GM18519 (cell line): ENCODE measurements around the gene TRRAP.

Experiments
- ATAC-seq: cut with Tn5 transposase; IDR thresholded peaks from one replicate; pipeline ENCODE4 v1.9.1; 2021; ENCODE audit warnings: mild to moderate bottlenecking, moderate library complexity; ENCODE audit not compliant: unreplicated experiment, low FRiP score

The TRRAP gene

DNA sequence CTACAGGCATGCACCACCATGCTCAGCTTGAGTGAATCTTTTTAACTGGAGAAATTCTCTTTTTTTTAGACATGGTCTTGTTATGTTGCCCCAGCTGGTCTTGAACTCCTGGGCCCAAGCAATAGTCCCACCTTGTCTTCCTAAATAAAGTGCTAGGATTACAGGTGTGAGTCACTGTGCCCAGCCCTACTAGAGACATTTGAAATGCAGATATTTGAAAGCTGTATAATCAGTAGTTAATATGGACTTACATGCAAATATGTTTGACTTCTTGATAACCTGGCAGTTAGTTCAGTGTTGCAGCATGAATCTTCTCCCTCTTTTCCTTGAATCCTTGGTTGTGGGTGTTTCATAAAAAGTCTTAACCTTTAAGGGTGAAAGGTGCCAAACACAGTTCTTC, 8.7 kb downstream of the TRRAP start:
- ATAC-seq: no peak

DNA sequence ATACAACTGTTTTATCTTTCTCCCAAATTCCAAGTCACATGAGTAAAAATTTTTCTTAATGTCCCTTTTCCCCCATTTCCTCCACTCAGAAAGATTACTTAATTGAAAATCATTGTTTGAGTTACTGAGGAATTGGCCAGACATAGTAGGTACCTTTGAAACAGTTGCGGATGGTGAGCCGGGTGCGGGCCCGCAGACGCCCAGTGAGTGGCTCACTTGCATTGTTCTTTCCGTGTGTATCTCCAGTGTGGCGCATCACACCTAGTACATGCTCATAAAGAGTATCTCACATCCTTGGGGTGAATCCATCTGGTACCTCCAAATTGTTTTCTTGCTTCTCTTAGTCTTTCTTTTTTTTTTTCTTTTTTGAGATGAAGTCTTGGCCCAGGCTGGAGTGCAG, 14.3 kb downstream of the TRRAP start:
- ATAC-seq: no peak

DNA sequence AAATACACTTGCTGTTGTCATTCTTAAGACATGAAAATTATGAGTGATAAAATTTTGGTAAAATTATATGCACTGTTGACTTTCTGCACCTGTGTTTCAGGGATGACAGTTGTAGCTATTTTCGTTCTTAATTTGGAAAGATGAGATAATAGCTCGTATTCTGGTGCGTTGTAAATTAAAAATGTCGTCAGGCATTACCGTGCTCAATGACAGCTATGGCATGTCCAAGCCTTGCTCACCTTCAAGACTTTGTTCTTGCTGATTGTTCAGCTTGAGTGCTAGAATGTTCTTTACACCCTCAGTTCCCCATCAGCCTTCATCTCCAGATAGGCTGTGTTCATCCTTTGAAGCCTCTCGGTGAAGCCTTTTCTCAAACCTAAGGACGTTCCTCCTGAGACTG, 21.5 kb downstream of the TRRAP start:
- no peak for ATAC-seq

GRCh38 chr7:98900815-98901214, 22.5 kb downstream of the TRRAP start:
- no peak for ATAC-seq

DNA sequence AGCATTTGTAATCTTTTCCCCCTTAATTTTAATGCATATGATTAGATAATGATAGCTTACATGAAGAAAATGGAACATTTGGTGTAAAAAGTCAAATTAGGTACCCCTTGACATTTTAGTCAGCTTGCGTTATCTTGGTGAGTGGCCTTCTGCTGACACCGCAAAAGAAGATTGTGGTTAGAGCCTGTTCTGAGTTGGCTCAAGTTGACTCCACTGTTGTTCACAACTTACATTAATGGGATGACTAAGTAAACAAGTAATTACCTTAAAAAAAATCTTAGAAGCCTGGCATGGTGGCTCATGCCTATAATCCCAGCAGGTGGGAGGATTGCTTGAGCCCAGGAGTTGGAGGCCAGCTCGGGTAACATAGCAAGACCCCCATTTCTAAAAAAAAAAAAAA, 24.2 kb downstream of the TRRAP start:
- no peak for ATAC-seq

GRCh38 chr7:98903246-98903645, 24.9 kb downstream of the TRRAP start:
- ATAC-seq: no peak

DNA sequence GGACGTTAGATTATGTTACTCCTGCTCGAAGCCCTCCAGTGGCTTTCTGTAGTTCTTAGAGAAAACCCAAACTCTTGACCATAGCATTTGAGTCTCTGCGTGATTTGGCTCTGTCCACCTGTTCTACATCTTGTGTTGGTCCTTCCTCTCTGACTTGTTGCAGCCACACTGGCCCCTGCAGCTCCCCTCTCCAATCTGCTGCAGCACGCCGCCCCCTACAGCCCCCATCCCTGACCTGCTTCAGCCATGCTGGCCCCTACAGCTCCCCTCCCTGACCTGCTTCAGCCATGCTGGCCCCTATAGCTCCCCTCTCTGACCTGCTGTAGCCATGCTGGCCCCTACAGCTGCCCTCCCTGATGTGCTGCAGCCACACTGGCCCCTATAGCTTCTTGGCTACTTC, 29.2 kb downstream of the TRRAP start:
- no peak for ATAC-seq

- ATAC-seq: no peak
Measured at GRCh38 chr7:98908585-98908984, 30.3 kb downstream of the TRRAP start.

- no peak for ATAC-seq
Measured at GRCh38 chr7:98909487-98909886, 31.2 kb downstream of the TRRAP start.

DNA sequence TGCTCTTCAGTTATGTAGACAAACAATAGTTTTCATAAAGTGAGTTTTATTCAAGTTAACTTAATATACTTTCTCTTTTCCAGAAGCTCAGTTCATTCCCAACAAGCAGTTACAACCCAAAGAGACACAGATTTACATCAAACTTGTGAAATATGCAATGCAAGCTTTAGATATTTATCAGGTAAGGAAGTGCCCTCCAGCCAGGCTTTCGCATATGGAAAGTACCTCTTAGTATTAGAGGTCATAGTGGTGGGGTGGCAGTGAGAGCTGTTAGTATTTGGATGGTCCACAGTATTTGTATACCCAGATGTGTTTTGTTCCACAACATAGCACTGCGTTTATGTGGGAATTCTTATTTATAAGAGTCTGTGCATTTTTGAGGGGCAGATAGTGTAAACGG, 32.1 kb downstream of the TRRAP start:
- ATAC-seq: no peak

- no peak for ATAC-seq
Measured at GRCh38 chr7:98911916-98912315, 33.6 kb downstream of the TRRAP start.

DNA sequence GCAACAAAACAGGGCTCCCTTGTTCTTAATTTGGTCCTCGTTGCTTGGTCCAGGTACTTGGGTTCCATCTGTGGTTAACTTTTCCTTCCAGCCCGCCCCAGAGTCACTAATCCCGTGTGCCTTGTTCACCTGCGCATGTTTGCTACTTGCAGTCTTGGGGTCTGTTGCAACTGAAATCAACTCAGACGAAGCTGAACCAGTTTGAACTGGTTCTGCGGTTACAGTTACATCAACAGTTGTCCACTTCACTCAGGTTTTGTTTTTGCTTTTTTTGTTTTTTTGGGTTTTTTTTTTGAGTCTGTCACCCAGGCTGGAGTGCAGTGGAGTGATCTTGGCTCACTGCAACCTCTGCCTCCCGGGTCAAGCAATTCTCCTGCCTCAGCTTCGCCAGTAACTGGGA, 34.7 kb downstream of the TRRAP start:
- no peak for ATAC-seq

GRCh38 chr7:98913612-98914011, 35.3 kb downstream of the TRRAP start:
- ATAC-seq: no peak

GRCh38 chr7:98917331-98917730, 39.0 kb downstream of the TRRAP start:
- no peak for ATAC-seq

GRCh38 chr7:98921608-98922372, 43.5 kb downstream of the TRRAP start:
- ATAC-seq: no peak

DNA sequence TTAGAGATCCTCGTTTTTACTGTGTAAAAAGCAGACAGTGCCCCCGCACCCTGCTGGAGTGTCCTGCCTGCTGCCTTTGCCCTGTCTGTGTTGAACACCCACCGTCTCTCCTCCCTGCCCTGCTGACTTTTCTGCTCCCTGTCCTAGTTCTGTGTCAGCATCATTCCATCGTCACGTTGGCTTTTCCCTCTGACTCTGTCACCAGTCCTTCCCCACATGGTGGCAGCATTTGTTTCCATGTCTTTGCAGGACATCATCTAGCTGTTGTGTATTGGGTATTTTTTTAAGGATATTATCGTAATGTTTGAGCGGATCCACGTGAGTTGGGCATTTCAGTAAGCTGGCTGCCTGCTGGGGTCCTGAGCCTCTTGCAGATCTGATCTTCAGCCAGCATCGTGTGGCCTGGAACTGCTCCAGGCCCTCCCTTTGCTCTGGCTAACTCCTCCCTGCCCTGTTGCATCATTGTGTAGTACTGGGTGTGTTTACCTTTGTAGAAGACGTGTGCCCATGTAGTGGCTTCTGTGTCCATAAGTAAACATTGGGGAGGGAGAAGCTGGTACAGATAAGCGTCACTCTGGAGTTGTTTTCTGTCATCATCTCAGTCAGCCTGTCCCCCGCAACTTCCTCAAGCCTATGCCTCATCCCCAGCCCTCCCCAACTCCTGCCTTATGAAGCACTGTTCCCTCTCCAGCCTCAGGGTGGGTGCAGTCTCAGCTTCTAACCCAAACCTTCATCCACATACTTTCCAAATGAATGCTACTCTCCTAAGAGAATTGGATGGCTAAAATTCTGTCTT, 44.3 kb downstream of the TRRAP start:
- no peak for ATAC-seq

- no peak for ATAC-seq
Measured at GRCh38 chr7:98923512-98923911, 45.2 kb downstream of the TRRAP start.

DNA sequence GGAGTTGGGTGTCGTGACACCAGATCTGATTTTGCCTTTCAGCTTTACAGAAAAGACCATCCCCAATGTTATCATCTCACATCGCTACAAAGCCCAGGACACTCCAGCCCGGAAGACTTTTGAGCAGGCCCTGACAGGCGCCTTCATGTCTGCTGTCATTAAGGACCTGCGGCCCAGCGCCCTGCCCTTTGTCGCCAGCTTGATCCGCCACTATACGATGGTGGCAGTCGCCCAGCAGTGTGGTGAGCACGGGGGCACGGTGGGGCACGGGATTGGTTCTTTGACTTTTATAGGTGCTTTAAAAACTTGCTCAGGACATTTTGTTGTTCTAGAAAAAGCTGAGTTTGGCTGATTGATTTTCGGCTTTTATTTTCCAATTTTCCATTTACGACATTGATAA, 48.8 kb downstream of the TRRAP start:
- no peak for ATAC-seq

DNA sequence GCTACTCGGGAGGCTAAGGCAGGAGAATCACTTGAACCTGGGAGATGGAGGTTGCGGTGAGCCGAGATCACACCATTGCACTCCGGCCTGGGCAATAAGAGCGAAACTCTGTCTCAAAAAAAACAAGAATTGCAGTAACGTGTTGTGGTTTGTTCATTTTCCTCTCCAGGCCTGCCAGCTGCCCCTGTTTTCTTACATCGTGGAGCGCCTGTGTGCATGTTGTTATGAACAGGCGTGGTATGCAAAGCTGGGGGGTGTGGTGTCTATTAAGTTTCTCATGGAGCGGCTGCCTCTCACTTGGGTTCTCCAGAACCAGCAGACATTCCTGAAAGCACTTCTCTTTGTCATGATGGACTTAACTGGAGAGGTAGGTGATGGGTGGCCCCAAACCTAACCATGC, 52.1 kb downstream of the TRRAP start:
- ATAC-seq: no peak

- no peak for ATAC-seq
Measured at GRCh38 chr7:98930921-98931320, 52.6 kb downstream of the TRRAP start.

DNA sequence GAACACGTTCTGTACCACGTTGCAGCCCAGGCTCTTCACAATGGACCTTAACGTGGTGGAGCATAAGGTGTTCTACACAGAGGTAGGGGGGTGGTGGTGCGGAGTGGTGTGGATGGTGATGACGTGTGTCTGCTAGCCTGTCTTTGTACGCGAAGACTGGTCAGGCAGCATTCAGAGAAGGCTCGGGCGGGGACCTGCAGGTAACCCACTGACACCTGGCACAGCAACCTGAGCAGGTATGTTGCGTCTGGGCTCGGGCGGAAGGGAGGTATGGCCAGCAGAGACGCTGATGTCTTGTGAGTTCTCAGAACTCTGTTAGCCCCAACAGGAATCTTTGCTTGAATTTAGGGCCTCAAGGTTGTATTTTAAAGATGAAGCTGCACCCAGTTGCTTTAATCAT, 55.0 kb downstream of the TRRAP start:
- ATAC-seq: no peak

GRCh38 chr7:98934267-98934666, 55.9 kb downstream of the TRRAP start:
- ATAC-seq: no peak
